Gastroesophageal sphincter (tissue), 2 donors: ENCODE results near the gene LAMTOR1.
A peak's percentile ranks its signal among the peaks of the same experiment; 100 is the strongest.

Source experiments
- POLR2A ChIP-seq, 2 donors: fragments of 450-650 bp; IDR thresholded peaks; one replicate each; pipeline ENCODE4 v1.6.1; 2017; ENCODE audit warnings: antibody characterized with exemption in 2 of 2, mild to moderate bottlenecking in 2 of 2, moderate library complexity in 1 of 2
- POLR2AphosphoS5 ChIP-seq: sonication (generic); formaldehyde crosslinking; IDR thresholded peaks from one replicate; pipeline ENCODE4 v1.6.1; 2017; ENCODE audit warnings: antibody characterized with exemption

GRCh38 chr11:72080326-72081183 lies 22.5 kb downstream of the LAMTOR1 start, which contains the start of the genes LRRC51 and NUMA1:
- TF ChIP-seq POLR2A (IDR thresholded peaks at IDR 0.05) (peak; percentile 61 to 65), POLR2AphosphoS5 (peak; percentile 78)
